GM23338 (cell line): Measurements from ENCODE around the gene CAMSAP1. TPM values are rescaled to one million over a fixed set of nuclear protein-coding genes. Genes with fewer than 3 reads are reported as not detected.

Experiments used
- ATAC-seq: fragments of 200-7000 bp; cut with Tn5 transposase; 3 replicates; pipeline ENCODE4 v1.9.1; 2020
- DNase-seq: peaks from one replicate; pipeline ENCODE4 v3.0.0-alpha.2; 2015; ENCODE audit warnings: low spot score
- H2AFZ ChIP-seq: fragments of 200-600 bp; sonication (generic); 2 replicates; pipeline ENCODE4 v1.8.0; 2016; ENCODE audit warnings: antibody characterized with exemption, mild to moderate bottlenecking, moderate library complexity
- H3F3A ChIP-seq: fragments of 200-600 bp; sonication (generic); replicated peaks from 2 replicates; pipeline ENCODE4 v1.8.0; 2017; ENCODE audit warnings: antibody characterized with exemption, mixed run types, low read depth
- H3K27ac ChIP-seq: fragments of 200-600 bp; sonication (generic); 2 replicates; pipeline ENCODE4 v1.6.1; 2016; ENCODE audit warnings: low read depth
- H3K27me3 ChIP-seq: fragments of 200-600 bp; sonication (generic); 2 replicates; pipeline ENCODE4 v1.8.0; 2016; ENCODE audit warnings: mild to moderate bottlenecking, mixed run types, moderate library complexity; ENCODE audit not compliant: insufficient read depth
- H3K36me3 ChIP-seq: fragments of 200-600 bp; sonication (generic); 2 replicates; pipeline ENCODE4 v1.8.0; 2016; ENCODE audit warnings: mild to moderate bottlenecking; ENCODE audit not compliant: insufficient read depth
- H3K4me1 ChIP-seq: fragments of 200-600 bp; sonication (generic); 2 replicates; pipeline ENCODE4 v1.8.0; 2016; ENCODE audit warnings: mild to moderate bottlenecking, moderate library complexity; ENCODE audit not compliant: insufficient read depth
- H3K4me2 ChIP-seq: fragments of 200-600 bp; sonication (generic); 2 replicates; pipeline ENCODE4 v1.7.1; 2017; ENCODE audit warnings: mixed run types
- H3K4me3 ChIP-seq: fragments of 200-600 bp; sonication (generic); 2 replicates; pipeline ENCODE4 v1.6.1; 2016; ENCODE audit warnings: mixed run types
- H3K79me2 ChIP-seq: fragments of 200-600 bp; sonication (generic); replicated peaks from 2 replicates; pipeline ENCODE4 v1.8.0; 2017; ENCODE audit warnings: mild to moderate bottlenecking; ENCODE audit not compliant: insufficient read depth
- H3K9me2 ChIP-seq: fragments of 200-600 bp; sonication (generic); 2 replicates; pipeline ENCODE4 v1.8.0; 2017; ENCODE audit not compliant: insufficient read depth
- H4K20me1 ChIP-seq: fragments of 200-600 bp; sonication (generic); replicated peaks from 2 replicates; pipeline ENCODE4 v1.8.0; 2017; ENCODE audit warnings: mild to moderate bottlenecking; ENCODE audit not compliant: insufficient read depth
- H3K27ac Mint-ChIP-seq: 2 replicates; pipeline ENCODE4 v1.8.0; 2020; ENCODE audit warnings: inconsistent platforms, mild to moderate bottlenecking, moderate library complexity, mixed read lengths
- H3K27me3 Mint-ChIP-seq: 3 replicates; pipeline ENCODE4 v1.8.0; 2022; ENCODE audit warnings: low read depth, mild to moderate bottlenecking, moderate library complexity, mixed read lengths, inconsistent platforms; ENCODE audit not compliant: insufficient read depth, poor library complexity
- H3K36me3 Mint-ChIP-seq: 3 replicates; pipeline ENCODE4 v1.8.0; 2021; ENCODE audit warnings: low read depth, mild to moderate bottlenecking, inconsistent platforms, moderate library complexity, mixed read lengths
- H3K4me1 Mint-ChIP-seq: 3 replicates; pipeline ENCODE4 v1.8.0; 2020; ENCODE audit warnings: mild to moderate bottlenecking, inconsistent platforms, mixed read lengths
- H3K4me3 Mint-ChIP-seq: 3 replicates; pipeline ENCODE4 v1.8.0; 2021; ENCODE audit warnings: moderate library complexity, mild to moderate bottlenecking, inconsistent platforms, mixed read lengths
- H3K9me3 Mint-ChIP-seq: 3 replicates; pipeline ENCODE4 v1.8.0; 2020; ENCODE audit warnings: moderate library complexity, mild to moderate bottlenecking, inconsistent platforms, mixed read lengths
- CREB1 ChIP-seq: fragments of 250-450 bp; sonication (Bioruptor Pico); IDR thresholded peaks from 2 replicates; pipeline ENCODE4 v1.5.0; 2020; ENCODE audit warnings: low read depth, mild to moderate bottlenecking, moderate library complexity
- CTCF ChIP-seq, 2 experiments: fragments of 200-600 bp in 1 of 2; sonication (generic) in 1 of 2; conservative IDR thresholded peaks; 2 replicates each; pipeline versions ENCODE4 v1.5.1 to v1.6.1; 2016 to 2017; ENCODE audit warnings: antibody characterized with exemption in 2 of 2, low read depth in 2 of 2, mild to moderate bottlenecking in 2 of 2, moderate library complexity in 1 of 2
- EZH2phosphoT487 ChIP-seq: fragments of 200-600 bp; sonication (generic); IDR thresholded peaks from one replicate; pipeline ENCODE4 v1.8.1; 2018; ENCODE audit warnings: antibody characterized with exemption; ENCODE audit not compliant: unreplicated experiment
- JUNB ChIP-seq: IDR thresholded peaks from one replicate; pipeline ENCODE4 v1.6.1; 2016; ENCODE audit warnings: antibody characterized with exemption; ENCODE audit not compliant: unreplicated experiment
- POLR2AphosphoS5 ChIP-seq: IDR thresholded peaks from 2 replicates; pipeline ENCODE4 v1.6.1; 2016; ENCODE audit warnings: antibody characterized with exemption, low read depth
- REST ChIP-seq: IDR thresholded peaks from one replicate; pipeline ENCODE4 v1.6.1; 2018; ENCODE audit warnings: antibody characterized with exemption; ENCODE audit not compliant: unreplicated experiment
- STAT1 ChIP-seq: IDR thresholded peaks from one replicate; pipeline ENCODE4 v1.6.1; 2016; ENCODE audit warnings: antibody characterized with exemption; ENCODE audit not compliant: unreplicated experiment
- ZNF462 ChIP-seq: fragments of 250-450 bp; sonication (Bioruptor Pico); IDR thresholded peaks from 2 replicates; pipeline ENCODE4 v1.5.0; 2020; ENCODE audit warnings: mild to moderate bottlenecking, moderate library complexity
- polyA plus RNA-seq: library from polyadenylated mRNA; unstranded; fragments of >200 nt; fragmentation: Nextera tagmentation; extraction: Ambion mirVana; gene quantifications from 2 replicates; pipeline ENCODE4 v1.2.1, GENCODE V29; 2016
- total RNA-seq: library from RNA; depleted of rRNA; stranded (reverse); fragments of >200 nt; shearing (Covaris generic); gene quantifications from 2 replicates; pipeline ENCODE4 v1.2.3, GENCODE V29; 2014

Gene CAMSAP1
- total and polyA plus RNA-seq, 2 experiments from 2014 or later: 6.9 to 75.4 TPM

- H3K27ac Mint-ChIP-seq: peak overlapping the region; percentile 92; the same call in 1 of the 2 replicates
- Histone ChIP-seq H3F3A (no peaks in the 10 kb centered on the region), H4K20me1 (peaks cover 8% of the 10 kb centered on the region), H2AFZ (no peak overlapping the region), H3K4me3 (no peak overlapping the region), H3K27ac (no peak overlapping the region), H3K79me2 (no peaks in the 10 kb centered on the region), H3K4me1 (no peaks in the 10 kb centered on the region), H3K9me2 (no peaks in the 10 kb centered on the region), H3K36me3 (peaks cover 10% of the 10 kb centered on the region; the same call in 1 of the 2 replicates), H3K27me3 (no peaks in the 10 kb centered on the region), H3K4me2 (no peak overlapping the region)
- no peak for ATAC-seq
- peaks cover 89% of the 10 kb centered on the region for H3K36me3 Mint-ChIP-seq
- DNase-seq: no peak
- peaks cover 8% of the 10 kb centered on the region for H3K27me3 Mint-ChIP-seq
- H3K4me3 Mint-ChIP-seq: no peak overlapping the region
- peaks cover 3% of the 10 kb centered on the region; the same call in 1 of the 3 replicates for H3K4me1 Mint-ChIP-seq
- H3K9me3 Mint-ChIP-seq: no peaks in the 10 kb centered on the region
- no peak for TF ChIP-seq CTCF (conservative IDR thresholded peaks at IDR 0.05; ENCODE audit: low read depth in 2 of 2)
- TF ChIP-seq ZNF462 (CRISPR knock-in tag): no peak
- no peak for TF ChIP-seq EZH2phosphoT487
- TF ChIP-seq STAT1: no peak
- TF ChIP-seq REST: no peak
- TF ChIP-seq CREB1: no peak
- TF ChIP-seq JUNB: no peak
- TF ChIP-seq POLR2AphosphoS5: no peak
Measured at GRCh38 chr9:135816651-135816970, 90.7 kb downstream of the CAMSAP1 start.
